NB4 (cell line): ENCODE measurements around the gene PLPP3.

ENCODE experiments used
- MYC ChIP-seq: IDR thresholded peaks from 2 replicates; pipeline ENCODE4 v1.6.1; 2011; ENCODE audit warnings: low read depth, low read length
- POLR2A ChIP-seq: IDR thresholded peaks from 2 replicates; pipeline ENCODE4 v1.6.1; 2011; ENCODE audit warnings: mild to moderate bottlenecking; ENCODE audit not compliant: insufficient read length; ENCODE audit errors: extremely low read depth
- TF ChIP-seq, protein P1 (sequence below): IDR thresholded peaks from one replicate; pipeline ENCODE4 v1.5.1; 2012; ENCODE audit warnings: low read depth, low read length
- TF ChIP-seq, protein P2 (sequence below): IDR thresholded peaks from 2 replicates; pipeline ENCODE4 v1.6.1; 2011; ENCODE audit warnings: low read depth, low read length

DNA sequence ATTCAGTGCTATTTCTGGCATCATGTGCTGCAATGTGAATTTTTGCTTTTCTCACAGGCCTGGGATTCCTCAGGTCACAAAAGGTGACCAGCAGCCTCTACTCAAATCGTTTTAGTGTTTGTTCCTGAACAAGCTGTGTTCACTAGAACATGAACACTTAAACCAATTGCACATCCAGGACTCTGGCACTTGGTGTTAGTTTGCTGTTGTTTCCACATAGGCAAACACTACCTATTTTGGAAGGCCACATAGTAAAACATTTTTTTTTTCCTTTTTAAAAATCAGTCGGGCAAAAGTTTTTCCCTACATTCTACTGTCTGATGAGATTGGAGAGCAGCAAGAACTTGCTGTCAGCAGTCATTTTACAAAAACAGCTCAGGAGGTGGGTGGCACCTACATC is 83.2 kb downstream of the PLPP3 start:
- no peak for TF ChIP-seq POLR2A
- TF ChIP-seq, protein P1, sequence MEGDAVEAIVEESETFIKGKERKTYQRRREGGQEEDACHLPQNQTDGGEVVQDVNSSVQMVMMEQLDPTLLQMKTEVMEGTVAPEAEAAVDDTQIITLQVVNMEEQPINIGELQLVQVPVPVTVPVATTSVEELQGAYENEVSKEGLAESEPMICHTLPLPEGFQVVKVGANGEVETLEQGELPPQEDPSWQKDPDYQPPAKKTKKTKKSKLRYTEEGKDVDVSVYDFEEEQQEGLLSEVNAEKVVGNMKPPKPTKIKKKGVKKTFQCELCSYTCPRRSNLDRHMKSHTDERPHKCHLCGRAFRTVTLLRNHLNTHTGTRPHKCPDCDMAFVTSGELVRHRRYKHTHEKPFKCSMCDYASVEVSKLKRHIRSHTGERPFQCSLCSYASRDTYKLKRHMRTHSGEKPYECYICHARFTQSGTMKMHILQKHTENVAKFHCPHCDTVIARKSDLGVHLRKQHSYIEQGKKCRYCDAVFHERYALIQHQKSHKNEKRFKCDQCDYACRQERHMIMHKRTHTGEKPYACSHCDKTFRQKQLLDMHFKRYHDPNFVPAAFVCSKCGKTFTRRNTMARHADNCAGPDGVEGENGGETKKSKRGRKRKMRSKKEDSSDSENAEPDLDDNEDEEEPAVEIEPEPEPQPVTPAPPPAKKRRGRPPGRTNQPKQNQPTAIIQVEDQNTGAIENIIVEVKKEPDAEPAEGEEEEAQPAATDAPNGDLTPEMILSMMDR = no peak
- TF ChIP-seq, protein P2, sequence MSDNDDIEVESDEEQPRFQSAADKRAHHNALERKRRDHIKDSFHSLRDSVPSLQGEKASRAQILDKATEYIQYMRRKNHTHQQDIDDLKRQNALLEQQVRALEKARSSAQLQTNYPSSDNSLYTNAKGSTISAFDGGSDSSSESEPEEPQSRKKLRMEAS = no peak
- TF ChIP-seq MYC = no peak
